Inflammatory macrophage (primary cell): ENCODE measurements around the gene MBD4.
"Not testable (repeated sequence)": the region's sequence is repeated elsewhere in the genome, so short reads cannot be mapped to it uniquely, and the experiment has no call there.

Source experiments
- DNase-seq, 2 donors: peaks; one replicate each; pipeline ENCODE4 v3.0.0-alpha.2; 2020 to 2022

MBD4 gene

DNA sequence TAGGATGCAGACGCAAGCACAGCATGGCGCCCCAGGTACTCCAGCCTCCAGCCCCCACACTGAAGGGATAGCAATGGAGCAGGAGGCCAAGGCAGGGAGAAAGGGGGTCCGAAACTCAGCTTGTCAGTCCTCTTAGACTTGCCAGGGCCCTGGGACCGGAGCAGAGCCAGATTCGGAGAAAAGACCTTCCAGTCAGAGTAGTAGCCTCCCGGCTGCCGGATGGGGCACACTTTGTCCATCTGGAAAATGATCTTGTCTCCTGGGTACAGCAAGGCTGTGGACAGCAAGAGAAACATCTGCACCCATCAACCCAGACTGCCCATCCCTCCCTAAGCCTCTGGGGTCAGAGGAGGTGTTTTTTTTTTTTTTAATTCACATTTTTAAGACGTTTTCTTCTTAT, 35.6 kb downstream of the MBD4 start:
- no peak for DNase-seq

DNA sequence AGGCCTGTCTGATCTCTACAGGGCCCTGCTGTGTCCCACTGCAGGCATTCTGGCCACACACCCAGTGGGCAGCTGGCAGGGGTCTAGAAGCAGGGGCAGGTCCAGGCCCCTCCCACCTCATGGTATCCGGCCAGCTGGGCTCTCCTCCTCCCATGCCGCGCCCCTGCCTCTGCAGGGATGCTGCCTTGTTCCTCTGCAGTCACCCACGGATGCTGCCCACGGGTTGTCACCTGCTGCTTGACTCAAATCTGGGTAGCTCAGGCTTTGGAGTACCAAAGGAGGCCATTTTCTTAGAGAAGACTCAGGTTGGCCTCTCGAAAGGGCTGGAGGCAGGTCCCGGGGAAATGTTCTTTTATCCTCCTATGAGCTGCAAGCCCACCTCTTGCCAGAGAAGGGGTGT, 36.3 kb downstream of the MBD4 start:
- DNase-seq, result peak in 1 of 2 donors; percentile 24

DNA sequence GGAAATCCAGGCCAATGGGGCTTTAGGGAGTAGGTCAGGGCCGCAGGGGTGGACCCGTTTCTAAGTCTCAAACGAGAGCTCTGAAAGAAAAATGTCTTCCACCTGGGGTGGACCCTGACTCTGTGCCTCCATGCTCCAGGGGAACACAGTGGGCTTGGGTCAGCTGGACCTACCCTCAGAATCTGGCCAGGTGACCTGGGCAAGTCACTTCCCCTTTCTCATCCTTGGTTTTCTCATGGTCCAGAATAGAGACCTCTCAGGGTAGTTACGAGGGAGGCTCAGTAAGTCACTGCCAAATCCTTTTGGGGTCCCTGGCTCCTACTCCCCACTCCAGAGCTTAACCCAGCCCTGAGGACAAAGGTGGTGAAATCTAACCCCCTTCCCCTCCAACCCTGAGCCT, 37.1 kb downstream of the MBD4 start:
- DNase-seq, result no peak

DNA sequence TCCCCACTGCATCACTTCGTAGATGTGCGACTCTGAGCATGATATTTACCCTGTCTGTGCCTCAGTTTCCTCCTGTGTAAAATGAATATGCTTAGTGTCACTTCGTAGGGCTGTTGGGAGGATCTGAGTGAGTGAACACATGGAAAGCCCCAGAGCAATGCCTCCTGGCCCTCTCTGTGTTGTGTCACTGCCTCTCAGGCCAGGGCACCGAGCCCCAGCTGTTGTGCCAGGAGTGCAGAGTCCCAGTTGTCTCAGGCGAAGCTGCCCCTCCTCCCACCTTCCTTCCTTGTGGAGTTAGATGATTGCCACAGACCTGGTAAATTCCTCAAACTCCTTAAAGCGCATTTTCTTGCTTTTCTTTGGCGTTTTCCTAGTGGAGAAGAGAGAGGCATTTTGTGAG, 37.5 kb downstream of the MBD4 start:
- DNase-seq, result no peak

DNA sequence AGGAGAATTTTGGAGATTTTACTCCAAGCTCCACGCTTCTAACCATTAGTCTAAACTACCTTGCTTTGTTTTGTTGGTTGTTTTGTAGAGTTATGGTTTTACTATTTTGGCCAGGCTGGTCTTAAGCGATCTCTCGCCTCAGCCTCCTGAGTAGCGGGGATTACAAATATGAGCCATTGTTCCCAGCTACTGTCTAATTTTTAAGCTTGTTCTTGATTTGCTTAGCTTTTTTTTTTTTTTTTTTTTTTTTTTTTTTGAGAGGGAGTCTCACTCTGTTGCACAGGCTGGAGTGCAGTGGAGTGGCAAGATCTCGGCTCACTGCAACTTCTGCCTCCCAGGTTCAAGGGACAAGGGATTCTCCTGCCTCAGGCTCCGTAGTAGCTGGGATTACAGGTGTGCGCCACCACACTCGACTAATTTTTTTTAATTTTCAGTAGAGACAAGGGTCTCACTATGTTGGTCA, 39.8 kb downstream of the MBD4 start:
- DNase-seq, result no peak

DNA sequence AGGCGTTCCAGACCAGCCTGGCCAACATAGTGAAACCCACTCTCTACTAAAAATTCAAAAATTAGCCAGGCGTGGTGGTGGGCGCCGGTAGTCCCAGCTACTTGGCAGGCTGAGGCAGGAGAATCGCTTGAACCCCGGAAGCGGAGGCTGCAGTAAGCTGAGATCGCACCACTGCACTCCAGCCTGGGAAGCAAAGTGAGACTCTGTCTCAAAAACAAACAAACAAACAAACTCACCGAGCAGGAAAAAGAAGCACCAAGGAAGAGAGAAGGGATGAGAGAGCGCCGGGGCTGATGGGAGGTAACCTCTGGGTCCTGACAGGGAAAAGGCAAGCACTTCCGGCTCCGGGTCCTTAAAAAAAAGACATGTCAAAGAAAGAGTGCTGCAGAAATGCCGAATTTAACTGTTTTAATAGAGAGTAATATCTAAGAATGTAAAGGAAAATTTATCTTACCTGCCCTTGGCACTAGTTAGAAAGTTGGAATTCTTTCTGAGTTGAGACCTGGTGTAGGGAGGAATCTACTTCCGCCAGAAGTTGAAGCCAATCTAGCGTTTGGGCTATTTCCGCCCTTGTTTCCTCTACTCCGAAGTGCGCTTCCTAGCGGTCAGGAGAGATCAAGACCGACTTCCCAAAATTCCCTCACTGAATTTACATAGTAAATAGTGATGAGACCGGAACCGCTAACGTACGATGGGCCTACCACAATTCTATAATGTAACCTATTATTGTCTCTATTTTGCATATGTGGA, 40.4 kb downstream of the MBD4 start:
- DNase-seq, result peak; percentile 96

DNA sequence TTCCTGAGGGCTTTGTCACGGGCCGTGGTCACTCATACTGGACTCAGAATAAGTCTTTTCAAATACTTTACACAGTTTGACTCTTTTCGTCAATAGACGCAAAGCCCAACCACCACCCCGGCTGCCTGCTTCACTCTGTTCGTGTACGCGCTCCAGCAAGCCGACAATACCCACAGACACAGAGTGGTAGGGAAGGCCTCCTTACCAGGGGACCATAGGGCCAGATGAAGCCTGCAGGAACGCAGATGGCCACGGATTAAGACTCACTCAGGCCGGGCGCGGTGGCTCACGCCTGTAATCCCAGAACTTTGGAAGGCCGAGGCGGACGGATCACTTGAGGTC, 41.0 kb downstream of the MBD4 start:
- DNase-seq, result peak in 1 of 2 donors; percentile 16

DNA sequence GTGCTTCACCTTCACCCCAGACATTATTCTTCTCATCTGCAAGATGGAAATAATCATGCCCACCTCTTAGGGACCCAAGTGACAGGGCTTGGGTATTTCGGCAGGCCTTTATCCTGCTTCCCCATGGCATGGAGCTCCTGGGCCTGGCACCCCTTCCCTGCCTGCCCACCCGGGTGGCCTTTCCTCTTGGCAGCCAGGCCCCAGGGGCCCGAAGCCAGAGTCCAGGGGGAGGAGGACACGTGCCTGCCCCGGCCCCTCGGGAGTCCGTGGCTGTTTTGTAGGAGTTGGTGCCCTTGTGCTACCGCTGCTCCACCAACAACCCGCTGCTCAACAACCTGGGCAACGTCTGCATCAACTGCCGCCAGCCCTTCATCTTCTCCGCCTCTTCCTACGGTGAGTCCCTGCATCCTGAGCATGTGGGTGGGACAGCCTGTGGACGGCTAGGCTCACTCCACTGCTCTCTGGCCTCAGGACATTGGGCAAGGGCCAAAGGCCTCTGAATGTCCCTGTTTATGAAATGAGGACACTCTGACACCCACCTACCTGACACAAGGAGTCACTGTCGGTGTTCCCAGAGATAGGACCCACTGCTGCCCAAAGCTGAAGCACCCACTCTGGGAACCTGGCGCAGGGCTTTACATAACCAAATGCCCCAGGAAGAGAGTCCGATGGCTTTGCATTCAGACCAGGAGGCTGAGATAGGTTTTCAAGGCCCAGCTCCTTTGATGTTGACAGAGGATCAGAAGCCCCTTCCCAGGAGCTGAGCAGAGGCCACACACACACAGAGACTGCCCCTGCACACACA, 45.8 kb downstream of the MBD4 start:
- DNase-seq, result not testable (repeated sequence)

DNA sequence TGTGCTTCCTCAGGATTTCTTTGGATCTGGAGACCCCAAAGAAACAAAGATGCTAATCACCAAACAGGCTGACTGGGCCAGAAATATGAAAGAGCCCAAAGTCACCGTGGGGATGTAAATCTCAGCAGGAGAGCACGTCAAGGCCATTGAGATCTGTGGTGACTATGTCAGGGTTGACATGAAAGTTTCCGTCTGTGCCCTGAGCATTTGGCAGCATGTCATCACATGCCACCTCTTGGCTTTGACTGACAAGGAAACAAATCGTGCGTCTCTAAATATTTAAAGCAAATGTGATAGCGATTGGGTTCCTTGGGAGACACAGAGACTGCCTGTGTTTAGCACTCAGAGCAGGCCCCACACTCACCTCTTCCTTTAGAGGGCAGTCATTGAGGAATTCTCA, 46.5 kb downstream of the MBD4 start:
- DNase-seq, result no peak

DNA sequence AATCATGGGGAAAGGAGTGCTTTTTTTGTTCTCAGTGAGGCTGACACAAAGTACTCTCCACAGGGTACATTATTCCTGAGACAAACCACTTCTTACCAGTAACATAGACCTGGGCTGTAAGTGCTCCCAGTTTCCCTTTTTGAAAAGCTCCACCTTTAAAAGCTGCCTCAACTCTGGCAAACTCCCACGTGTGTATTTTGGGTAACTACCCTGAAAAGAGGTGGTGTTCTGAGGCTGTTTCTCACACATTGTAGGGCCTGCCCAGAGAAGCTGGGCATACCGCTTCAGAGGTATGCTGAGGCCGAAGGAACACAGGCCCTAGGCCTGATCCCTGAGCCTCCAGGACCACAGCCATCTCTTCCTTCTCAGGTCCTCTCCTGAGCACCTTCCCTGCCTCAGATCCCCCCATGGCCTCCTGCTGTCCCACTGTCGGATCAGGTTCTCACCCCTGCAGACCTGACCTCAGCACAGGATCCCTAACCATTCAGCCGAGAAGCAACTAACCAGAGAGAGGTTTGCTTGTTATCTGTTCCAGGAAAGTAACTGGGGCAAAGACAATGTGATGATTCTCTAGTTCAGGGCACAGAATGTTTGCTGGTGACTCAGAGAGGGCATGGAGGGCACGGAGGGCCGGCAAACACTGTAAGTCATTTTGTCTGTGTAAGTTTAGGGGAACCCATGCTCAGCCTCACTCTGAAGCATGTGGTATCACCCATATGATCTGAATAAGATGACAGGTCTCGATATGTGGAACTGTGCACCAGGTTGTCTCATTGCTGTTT, 47.5 kb downstream of the MBD4 start:
- DNase-seq, result not testable (repeated sequence)

DNA sequence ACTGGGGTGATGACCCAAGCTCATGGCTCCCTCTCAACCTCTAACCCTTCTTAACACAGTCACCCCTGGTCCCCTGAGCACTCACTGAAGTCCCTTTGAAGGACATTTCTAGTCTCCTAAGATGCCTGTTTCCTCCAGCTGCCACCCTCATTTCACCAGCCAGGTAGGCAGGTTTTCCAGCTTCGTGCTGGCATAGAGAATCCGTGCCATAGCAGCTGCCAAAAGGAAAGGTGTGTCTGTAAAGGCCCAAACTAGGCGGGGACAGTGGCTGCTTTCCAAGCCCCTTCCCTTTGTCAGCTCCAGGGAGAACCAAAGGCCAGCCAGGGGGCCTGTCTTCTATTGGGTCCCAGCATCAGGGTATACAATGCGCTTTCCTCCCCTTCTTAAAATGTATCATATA, 48.2 kb downstream of the MBD4 start:
- DNase-seq, result not testable (repeated sequence)

DNA sequence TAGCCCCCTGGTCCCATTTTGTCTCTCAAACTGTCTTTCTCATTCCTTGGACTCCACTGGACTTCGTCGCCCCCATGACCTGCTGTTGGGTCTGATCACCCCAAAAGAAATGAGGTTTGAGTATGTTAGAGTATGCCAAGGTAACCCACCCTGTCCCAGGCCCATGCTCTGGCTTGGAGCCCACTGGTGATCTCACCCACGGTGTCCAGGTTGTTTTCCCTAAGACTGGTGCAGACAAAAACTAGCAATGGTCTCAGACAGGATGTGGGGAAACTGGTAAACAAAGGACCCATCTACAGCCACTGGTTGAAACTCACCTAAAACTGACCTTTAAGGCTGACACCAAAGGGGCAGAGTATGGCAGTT, 50.2 kb downstream of the MBD4 start:
- DNase-seq, result no peak

DNA sequence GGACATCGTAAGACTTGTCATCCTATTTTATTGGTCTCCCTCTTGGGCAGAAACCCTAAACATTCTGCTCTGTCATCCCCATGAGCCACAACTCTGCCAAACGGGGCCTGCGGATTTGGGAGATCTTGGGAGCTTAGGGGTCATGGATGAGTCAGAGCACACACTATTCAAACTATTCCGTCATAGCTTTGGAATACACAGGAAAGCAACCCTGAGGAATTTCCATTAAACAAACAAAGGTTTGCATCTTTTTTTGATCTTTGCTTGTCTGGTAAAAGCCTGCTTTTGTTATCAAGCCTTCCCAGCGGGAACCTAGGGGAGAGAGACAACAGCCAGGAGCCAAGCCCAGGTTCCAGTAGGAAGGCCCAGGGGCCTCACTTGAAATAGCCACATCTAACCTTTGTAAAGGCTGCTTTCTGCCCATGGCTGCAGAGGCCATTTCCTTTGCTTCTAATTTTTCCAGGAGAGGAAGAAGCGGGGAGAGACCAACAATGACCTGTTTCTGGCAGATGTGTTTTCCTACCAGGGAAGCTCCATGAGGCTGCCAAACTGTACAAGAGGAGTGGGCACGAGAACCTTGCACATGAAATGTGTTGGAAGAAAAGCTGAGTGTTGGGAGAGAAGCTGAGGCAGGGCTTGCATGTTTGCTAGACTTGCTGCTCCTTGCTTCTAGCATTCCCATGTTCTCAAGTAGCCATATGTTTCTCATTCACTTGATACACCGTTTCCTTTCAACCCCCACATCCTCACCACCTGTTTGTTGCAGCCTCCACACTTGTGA, 50.8 kb downstream of the MBD4 start:
- DNase-seq, result not testable (repeated sequence)

DNA sequence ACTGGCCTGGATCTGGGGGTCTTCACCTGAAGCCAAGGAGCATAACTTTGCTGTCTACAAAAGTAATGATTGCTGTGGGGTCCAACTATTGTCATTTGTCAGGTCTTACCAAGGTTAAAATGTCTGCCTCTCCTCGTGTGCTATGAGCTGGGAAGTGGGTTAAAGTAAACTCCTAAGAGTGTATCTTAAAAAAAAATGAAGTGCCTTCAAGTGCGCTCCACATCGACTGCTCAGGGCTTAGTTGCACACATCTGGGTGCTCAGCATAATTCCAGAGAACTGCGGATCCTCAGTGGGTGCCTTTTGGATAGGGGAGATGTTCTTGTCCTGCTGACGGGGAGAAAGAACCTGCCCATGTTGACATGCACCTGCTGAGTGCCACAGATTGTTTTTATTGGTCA, 52.3 kb downstream of the MBD4 start:
- no peak for DNase-seq

DNA sequence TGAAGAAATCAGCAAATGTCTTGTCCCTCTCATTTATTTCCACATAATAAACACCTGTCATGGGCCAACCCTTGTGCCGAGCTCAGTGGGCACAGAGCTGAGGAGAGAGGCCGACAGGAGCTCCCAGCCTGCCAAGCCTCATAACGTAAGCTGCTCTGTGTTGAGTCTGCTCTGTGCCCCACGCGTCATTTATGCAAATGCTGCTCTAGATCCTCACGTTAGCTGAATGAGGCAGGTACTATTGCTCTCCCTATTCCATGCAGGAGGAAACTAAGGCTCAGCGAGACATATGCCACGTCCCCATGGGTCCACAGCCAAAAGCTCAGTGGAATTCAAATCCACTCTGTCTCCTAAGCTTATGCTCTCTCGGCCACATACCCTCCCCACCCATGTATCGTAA, 52.8 kb downstream of the MBD4 start:
- no peak for DNase-seq

DNA sequence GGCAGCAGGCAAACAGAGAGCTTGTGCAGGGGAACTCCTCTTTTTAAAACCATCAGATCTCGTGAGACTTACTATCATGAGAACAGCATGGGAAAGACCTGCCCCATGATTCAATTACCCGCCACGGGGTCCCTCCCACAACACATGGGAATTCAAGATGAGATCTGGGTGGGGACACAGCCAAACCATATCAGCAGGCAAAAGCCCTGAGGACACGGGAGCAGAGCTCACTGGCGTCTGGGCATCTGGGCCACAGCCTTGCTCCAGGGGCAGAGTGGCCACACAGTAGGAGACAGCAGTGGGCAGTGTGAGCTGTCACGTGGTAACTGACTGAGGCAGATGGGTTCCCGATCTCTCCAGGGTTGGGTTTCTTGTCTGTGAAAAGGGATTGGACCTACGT, 54.2 kb downstream of the MBD4 start:
- not testable (repeated sequence) for DNase-seq

DNA sequence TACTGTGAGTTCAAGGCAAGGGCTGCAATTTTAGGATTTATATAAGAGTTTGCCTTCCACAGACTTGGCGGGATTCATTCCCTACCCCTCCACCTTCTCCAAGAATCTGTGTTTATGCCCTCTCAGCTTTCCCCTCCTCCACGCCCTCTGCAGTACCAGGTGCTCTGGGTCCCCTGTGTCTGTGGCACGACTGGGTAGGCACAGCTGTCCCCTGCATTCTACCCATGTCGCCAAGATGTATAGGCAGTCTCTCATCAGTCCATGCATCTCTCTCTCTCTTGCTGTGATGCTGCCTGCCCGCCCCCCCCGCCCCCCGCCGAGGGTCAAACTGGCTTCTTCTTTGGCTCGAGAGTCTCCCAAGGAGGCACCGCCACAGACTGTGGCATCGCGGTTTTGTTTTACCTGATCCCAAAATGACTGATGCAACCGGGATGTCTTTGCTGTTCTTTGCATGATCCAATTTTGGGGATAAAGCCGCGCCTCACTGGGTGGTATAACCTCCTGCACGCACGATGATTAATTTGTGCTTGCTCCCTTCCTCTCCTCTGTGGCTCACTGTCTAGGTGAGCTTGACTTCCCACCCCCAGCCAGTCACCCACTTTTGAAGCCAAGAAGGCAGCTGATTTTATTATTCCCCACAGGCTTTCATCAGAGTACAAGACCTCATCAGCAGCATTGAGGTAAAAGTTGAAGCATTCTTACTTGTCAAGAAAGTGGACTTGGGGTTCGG, 55.0 kb downstream of the MBD4 start:
- no peak for DNase-seq

DNA sequence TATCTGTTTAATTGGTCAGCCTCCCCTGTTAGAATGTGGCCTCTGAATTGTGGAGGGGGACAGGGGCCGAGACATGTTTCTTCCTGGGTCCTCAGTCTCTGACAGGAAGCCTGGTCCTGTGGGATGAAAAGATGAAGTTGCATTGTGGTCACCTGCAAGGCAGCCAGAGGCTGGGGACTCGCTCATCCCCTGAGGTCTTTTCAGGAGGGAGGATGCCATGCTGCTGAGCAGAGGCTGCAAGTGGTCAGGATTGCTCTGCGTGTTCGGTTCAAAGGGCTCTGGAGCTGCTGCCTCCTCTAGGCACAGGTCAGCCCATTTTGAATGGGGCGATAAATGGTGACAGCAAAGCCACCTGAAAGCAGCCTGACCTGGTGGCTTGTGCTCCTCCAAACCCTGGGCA, 55.6 kb downstream of the MBD4 start:
- not testable (repeated sequence) for DNase-seq

DNA sequence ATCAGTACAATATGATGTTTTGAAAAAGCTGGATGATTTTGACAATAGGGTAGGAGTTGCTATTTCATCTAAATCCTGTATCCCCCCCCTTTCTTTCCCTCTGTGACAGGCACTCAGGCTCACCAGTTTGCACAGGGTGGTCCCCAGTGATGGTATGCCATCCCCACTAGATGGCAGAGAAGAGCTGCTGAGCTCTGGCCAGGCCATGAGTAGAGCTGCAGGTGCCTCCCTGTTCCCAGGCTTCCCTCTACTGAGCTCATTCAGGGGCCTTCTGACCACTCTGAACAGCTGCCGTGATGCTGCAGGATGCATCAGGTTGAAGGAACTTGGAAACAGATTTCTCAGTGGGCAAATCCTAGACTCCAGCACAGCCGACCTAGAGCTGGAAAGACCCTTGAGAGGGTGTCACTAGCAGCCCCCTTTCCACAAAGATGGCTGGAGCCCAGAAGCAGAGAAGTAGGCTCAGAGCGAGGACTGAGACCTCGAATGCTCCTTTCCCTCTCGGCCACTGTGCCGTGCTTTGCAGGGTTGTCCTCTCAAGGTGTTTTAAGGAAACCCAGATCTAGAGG, 56.4 kb downstream of the MBD4 start:
- peak; percentile 50 to 54 for DNase-seq

DNA sequence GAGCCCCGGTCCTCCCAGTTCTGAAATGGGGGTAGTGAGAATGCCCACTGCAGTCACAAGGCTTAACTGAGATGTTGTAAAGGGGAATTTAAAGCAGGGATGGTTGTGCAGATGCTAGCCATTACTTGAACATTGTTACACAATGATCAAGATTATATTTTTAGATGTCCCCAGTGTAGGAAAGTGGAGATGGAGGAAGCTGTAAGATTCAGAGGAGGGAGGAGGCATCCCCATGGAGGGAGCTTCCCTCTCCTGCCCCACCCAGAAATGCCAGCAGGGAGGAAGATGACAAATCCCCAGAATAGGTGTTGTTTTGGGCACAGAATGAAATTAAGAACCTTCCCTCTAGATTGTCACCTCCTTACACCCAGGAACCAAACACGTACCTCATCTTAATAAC, 57.4 kb downstream of the MBD4 start:
- peak in 1 of 2 donors; percentile 19 for DNase-seq
